Right lobe of liver (tissue), 6 donors: Measurements from ENCODE around the gene RECK. TPM values are rescaled to one million over a fixed set of nuclear protein-coding genes. Genes with fewer than 3 reads are reported as not detected.

Experiments used
- ATAC-seq, 4 donors: fragments of 200-7000 bp; cut with Tn5 transposase; one replicate each; pipeline ENCODE4 v1.9.1; 2020; ENCODE audit warnings: mild to moderate bottlenecking in 4 of 4, moderate library complexity in 4 of 4
- DNase-seq, 3 donors: peaks; one replicate each; pipeline ENCODE4 v3.0.0-alpha.2; 2020
- H3K27ac ChIP-seq, 3 donors: fragments of 200-600 bp; one replicate each; pipeline ENCODE4 v1.8.0; 2022
- H3K27me3 ChIP-seq, 2 donors: fragments of 200-600 bp; one replicate each; pipeline ENCODE4 v1.8.0; 2022
- H3K36me3 ChIP-seq, 4 donors: fragments of 200-600 bp; sonication (generic) in 1 of 4; one replicate each; pipeline versions ENCODE4 v1.5.1 to v1.8.0; 2017 to 2022; ENCODE audit warnings: control low read depth in 1 of 4
- H3K4me1 ChIP-seq, 4 donors: fragments of 200-600 bp; sonication (generic) in 1 of 4; one replicate each; pipeline versions ENCODE4 v1.5.1 to v1.8.0; 2017 to 2022; ENCODE audit warnings: control low read depth in 1 of 4
- H3K4me3 ChIP-seq, 3 donors: fragments of 200-600 bp; one replicate each; pipeline ENCODE4 v1.8.0; 2022
- H3K9me3 ChIP-seq, 4 donors: fragments of 200-600 bp; sonication (generic) in 1 of 4; one replicate each; pipeline versions ENCODE4 v1.5.1 to v1.8.0; 2017 to 2022; ENCODE audit warnings: control low read depth in 1 of 4
- POLR2A ChIP-seq: fragments of 450-650 bp; IDR thresholded peaks from one replicate; pipeline ENCODE4 v1.6.1; 2017; ENCODE audit warnings: antibody characterized with exemption, mild to moderate bottlenecking
- WGBS: methylation state at CpG from one replicate; pipeline ENCODE4 v1.1.6; 2018; ENCODE audit warnings: low coverage, low lambda C conversion rate; ENCODE audit not compliant: insufficient coverage; ENCODE audit errors: missing lambda C conversion rate; 5-methylcytosine and 5-hydroxymethylcytosine counted together
- intact Hi-C, 2 donors: fragments of 100-400 bp; cut with DNase I; formaldehyde crosslinking; loops; one replicate each; pipeline versions ENCODE4 v1.11.2 to v1.14.1; 2022
- total RNA-seq, 6 experiments: library from RNA; depleted of rRNA in 2 of 6; stranded (reverse); fragments of >200 nt in 2 of 6; fragmentation: NEBNext Ultra II Directional in 3 of 6; extraction: Animal tissue kit (Norgen Biotek cat#: 25700) in 3 of 6; gene quantifications; one replicate each; pipeline versions ENCODE4 v1.1.0 to v1.2.4, GENCODE V29; 2016 to 2023
- TF ChIP-seq, protein P1 (sequence below), 4 donors: fragments of 200-600 bp in 3 of 4; fragments of 450-650 bp in 1 of 4; IDR thresholded peaks; one replicate each; pipeline versions ENCODE4 v1.5.1 to v1.8.0; 2016 to 2022; ENCODE audit warnings: antibody characterized with exemption in 4 of 4, mild to moderate bottlenecking in 2 of 4
- donor health status: DM: no; HTN: yes; CAD: no.
- donor health status: DM: no; HTN: no; CAD: no.
- donor health status: DM: no; HTN: no; CAD: no.
- donor health status: DM: no; HTN: yes; CAD: no.
- donor health status: DM: no; HTN: yes; CAD: no.

The RECK gene
- total RNA-seq, 6 experiments from 2014 or later: 2.0 to 6.2 (median 2.6) TPM

GRCh38 chr9:36007316-36007708, 29.4 kb upstream of the RECK start:
- no peaks in the 10 kb centered on the region for H3K27me3 ChIP-seq
- H3K27ac ChIP-seq: no peak overlapping the region
- TF ChIP-seq, protein P1, sequence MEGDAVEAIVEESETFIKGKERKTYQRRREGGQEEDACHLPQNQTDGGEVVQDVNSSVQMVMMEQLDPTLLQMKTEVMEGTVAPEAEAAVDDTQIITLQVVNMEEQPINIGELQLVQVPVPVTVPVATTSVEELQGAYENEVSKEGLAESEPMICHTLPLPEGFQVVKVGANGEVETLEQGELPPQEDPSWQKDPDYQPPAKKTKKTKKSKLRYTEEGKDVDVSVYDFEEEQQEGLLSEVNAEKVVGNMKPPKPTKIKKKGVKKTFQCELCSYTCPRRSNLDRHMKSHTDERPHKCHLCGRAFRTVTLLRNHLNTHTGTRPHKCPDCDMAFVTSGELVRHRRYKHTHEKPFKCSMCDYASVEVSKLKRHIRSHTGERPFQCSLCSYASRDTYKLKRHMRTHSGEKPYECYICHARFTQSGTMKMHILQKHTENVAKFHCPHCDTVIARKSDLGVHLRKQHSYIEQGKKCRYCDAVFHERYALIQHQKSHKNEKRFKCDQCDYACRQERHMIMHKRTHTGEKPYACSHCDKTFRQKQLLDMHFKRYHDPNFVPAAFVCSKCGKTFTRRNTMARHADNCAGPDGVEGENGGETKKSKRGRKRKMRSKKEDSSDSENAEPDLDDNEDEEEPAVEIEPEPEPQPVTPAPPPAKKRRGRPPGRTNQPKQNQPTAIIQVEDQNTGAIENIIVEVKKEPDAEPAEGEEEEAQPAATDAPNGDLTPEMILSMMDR (IDR thresholded peaks at IDR 0.05): no peak
- no peak for TF ChIP-seq POLR2A
- no peak for ATAC-seq
- WGBS: 36% methylated on average over 1 of the region's 1 CpG
- H3K4me3 ChIP-seq: no peak overlapping the region
- no peaks in the 10 kb centered on the region for H3K36me3 ChIP-seq
- DNase-seq: no peak
- peaks cover 0 to 3% (median 0%) of the 10 kb centered on the region in 4 donors for H3K4me1 ChIP-seq
- no peaks in the 10 kb centered on the region for H3K9me3 ChIP-seq
- intact Hi-C loops: loop anchor here in 1 of 2 donors (10.0 kb wide), 1 partner anchor 53 kb away; the partner anchor contains the start of gene OR2S2

DNA sequence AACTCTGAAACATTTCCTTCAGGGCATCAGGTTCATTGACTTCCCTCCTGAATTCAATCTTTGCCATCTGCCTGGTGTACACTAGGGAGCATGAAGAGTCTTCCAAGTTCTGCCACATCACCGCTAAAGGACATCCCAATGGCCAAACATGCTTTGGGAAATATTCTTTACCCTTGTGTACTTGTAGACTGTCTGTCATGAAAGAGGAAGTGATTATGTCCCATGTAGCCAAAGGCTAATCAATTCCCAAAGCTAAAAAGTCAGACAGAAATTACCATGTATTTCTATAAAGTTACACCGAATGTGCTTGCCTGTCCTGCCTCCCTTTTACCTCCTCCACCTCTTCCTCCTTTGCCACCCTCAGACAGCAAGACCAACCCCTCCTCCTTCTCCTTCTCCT, 28.9 kb upstream of the RECK start:
- Histone ChIP-seq H3K4me1 (peaks cover 0 to 3% (median 0%) of the 10 kb centered on the region in 4 donors), H3K36me3 (no peaks in the 10 kb centered on the region), H3K27me3 (no peaks in the 10 kb centered on the region), H3K4me3 (no peak overlapping the region), H3K9me3 (no peaks in the 10 kb centered on the region), H3K27ac (no peak overlapping the region)
- ATAC-seq (no peak), DNase-seq (no peak)
- intact Hi-C loops: loop anchor here in 1 of 2 donors (10.0 kb wide), 1 partner anchor 53 kb away; the partner anchor contains the start of gene OR2S2
- no peak for TF ChIP-seq POLR2A
- TF ChIP-seq, protein P1 (IDR thresholded peaks at IDR 0.05): no peak
- 79% methylated on average over 2 of the region's 2 CpGs for WGBS

GRCh38 chr9:36008774-36009300, 27.9 kb upstream of the RECK start:
- Histone ChIP-seq H3K4me3 (no peak overlapping the region), H3K27ac (no peak overlapping the region), H3K27me3 (no peaks in the 10 kb centered on the region), H3K9me3 (no peaks in the 10 kb centered on the region), H3K36me3 (no peaks in the 10 kb centered on the region), H3K4me1 (peaks cover 0 to 3% (median 0%) of the 10 kb centered on the region in 4 donors)
- DNase-seq (peak; percentile 40 to 62 (median 60)), ATAC-seq (peak; percentile 98 to 99 (median 98))
- TF ChIP-seq, protein P1 (IDR thresholded peaks at IDR 0.05): peak; percentile 98 to 100 (median 100)
- TF ChIP-seq POLR2A: no peak
- intact Hi-C loops: loop anchor here in 1 of 2 donors (10.0 kb wide), 1 partner anchor 54 kb away; the partner anchor contains the start of gene OR2S2
- 3% methylated on average over 11 of the region's 11 CpGs for WGBS

- 66% methylated on average over 3 of the region's 3 CpGs for WGBS
- ATAC-seq: no peak
- no peak overlapping the region for H3K27ac ChIP-seq
- H3K4me3 ChIP-seq: no peak overlapping the region
- no peak for DNase-seq
- H3K9me3 ChIP-seq: no peaks in the 10 kb centered on the region
- intact Hi-C loops: no loop called here
- no peaks in the 10 kb centered on the region for H3K36me3 ChIP-seq
- peaks cover 0 to 3% (median 0%) of the 10 kb centered on the region in 4 donors for H3K4me1 ChIP-seq
- no peak for TF ChIP-seq POLR2A
- TF ChIP-seq, protein P1 (IDR thresholded peaks at IDR 0.05): no peak
- H3K27me3 ChIP-seq: no peaks in the 10 kb centered on the region
Measured at GRCh38 chr9:36011379-36011778, 25.3 kb upstream of the RECK start.
